ENCODE measurements around the gene CALR3. TPM values are rescaled to one million over a fixed set of nuclear protein-coding genes. Genes with fewer than 3 reads are reported as not detected.
A peak's percentile ranks its signal among the peaks of the same experiment; 100 is the strongest.

Gene CALR3
- total and polyA plus RNA-seq, 12 donors, result 0.22 TPM; not detected in 11

- peak; percentile 96 to 98 (median 98) for ATAC-seq
- peak in 1 of 9 donors; percentile 2 for TF ChIP-seq CTCF (IDR thresholded peaks at IDR 0.05)
- H3K27me3 ChIP-seq, result no peaks in the 10 kb centered on the region
- 0% methylated on average over 106 to 108 of the region's 108 CpGs for WGBS, 2 donors
- intact Hi-C loops (cut with DNase I), result loop anchor here in 1 of 10 donors (5.0 kb wide), 1 partner anchor 45 kb away; the partner anchor contains the start of genes C19orf44 and CALR3
- peaks cover 0 to 38% (median 0%) of the 10 kb centered on the region in 9 donors for H3K36me3 ChIP-seq
- H3K4me1 ChIP-seq, result peaks cover 17 to 50% (median 38%) of the 10 kb centered on the region in 9 donors
- DNase-seq, result peak; percentile 94 to 96
- no peaks in the 10 kb centered on the region for H3K9me3 ChIP-seq
- H3K27ac ChIP-seq, result peak within 1 kb of the TSS; percentile 80 to 97 (median 90)
- peak within 1 kb of the TSS; percentile 76 to 100 (median 90) for H3K4me3 ChIP-seq
Measured at GRCh38 chr19:16542045-16542909, 46.3 kb upstream of the CALR3 start, which contains the start of gene CHERP. CHERP (minus strand) TSS chr19:16542437; CDS start chr19:16542378, 59 bp downstream.

DNA sequence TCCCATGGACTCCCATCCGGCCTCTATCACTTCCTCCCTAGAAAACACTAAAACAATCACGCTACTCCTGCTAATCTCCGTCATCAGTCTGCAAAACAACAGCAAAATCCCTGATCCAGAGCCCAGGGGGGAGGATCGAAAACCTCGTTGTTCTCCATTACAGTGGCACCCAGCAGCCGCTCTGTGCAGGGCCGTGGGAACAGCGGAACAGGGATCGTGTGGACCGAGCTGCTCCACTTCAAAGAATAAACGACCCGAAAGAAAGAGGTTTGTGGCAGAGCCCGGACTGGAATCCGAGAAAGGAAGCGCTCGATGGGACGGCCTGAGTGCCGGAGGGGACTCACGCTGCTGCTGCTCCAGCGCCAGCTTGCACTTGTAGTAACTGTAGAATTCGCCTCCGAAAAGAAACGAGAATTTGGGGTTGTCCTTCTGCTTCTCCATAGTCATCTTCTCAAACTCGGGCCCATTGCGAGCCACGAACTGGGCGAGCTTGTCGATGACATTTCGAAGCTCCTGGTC, 45.6 kb upstream of the CALR3 start:
- no peak for TF ChIP-seq CTCF (IDR thresholded peaks at IDR 0.05)
- peak overlapping the region; percentile 80 to 97 (median 90) for H3K27ac ChIP-seq
- no peak for DNase-seq
- H3K36me3 ChIP-seq, result peaks cover 0 to 45% (median 0%) of the 10 kb centered on the region in 9 donors
- no peaks in the 10 kb centered on the region for H3K9me3 ChIP-seq
- intact Hi-C loops (cut with DNase I), result loop anchor here in 1 of 10 donors (5.0 kb wide), 1 partner anchor 44 kb away; the partner anchor contains the start of genes C19orf44 and CALR3
- H3K4me1 ChIP-seq, result peaks cover 17 to 50% (median 38%) of the 10 kb centered on the region in 9 donors
- ATAC-seq, result no peak
- H3K27me3 ChIP-seq, result no peaks in the 10 kb centered on the region
- H3K4me3 ChIP-seq, result peak overlapping the region; percentile 76 to 100 (median 90)
- WGBS, 2 donors, result 0 to 1% methylated on average over 29 of the region's 29 CpGs

GRCh38 chr19:16540948-16541347, 45.0 kb upstream of the CALR3 start:
- intact Hi-C loops (cut with DNase I), result loop anchor here in 1 of 10 donors (5.0 kb wide), 1 partner anchor 44 kb away; the partner anchor contains the start of genes C19orf44 and CALR3
- ATAC-seq (no peak), DNase-seq (no peak)
- peak overlapping the region in 2 of 10 donors; percentile 95 to 97 for H3K27ac ChIP-seq
- H3K27me3 ChIP-seq, result no peaks in the 10 kb centered on the region
- H3K4me1 ChIP-seq, result peaks cover 17 to 50% (median 38%) of the 10 kb centered on the region in 9 donors
- WGBS, 2 donors, result 80 to 82% methylated on average over 12 of the region's 12 CpGs
- peaks cover 0 to 51% (median 0%) of the 10 kb centered on the region in 9 donors for H3K36me3 ChIP-seq
- no peak for TF ChIP-seq CTCF (IDR thresholded peaks at IDR 0.05)
- peak overlapping the region in 9 of 10 donors; percentile 82 to 100 (median 91) for H3K4me3 ChIP-seq
- no peaks in the 10 kb centered on the region for H3K9me3 ChIP-seq

- Histone ChIP-seq H3K36me3 (peaks cover 0 to 80% (median 31%) of the 10 kb centered on the region in 9 donors), H3K9me3 (no peaks in the 10 kb centered on the region), H3K27ac (no peak overlapping the region), H3K4me1 (peaks cover 12 to 37% (median 23%) of the 10 kb centered on the region in 9 donors), H3K27me3 (no peaks in the 10 kb centered on the region), H3K4me3 (no peak overlapping the region)
- DNase-seq (no peak), ATAC-seq (no peak)
- 92 to 93% methylated on average over 13 of the region's 13 CpGs for WGBS, 2 donors
- no peak for TF ChIP-seq CTCF (IDR thresholded peaks at IDR 0.05)
- intact Hi-C loops (cut with DNase I), result no loop called here
Measured at GRCh38 chr19:16537111-16537510, 41.1 kb upstream of the CALR3 start.

Measured in heart right ventricle (tissue), 16 donors.